ENCODE measurements around the gene HS6ST3.

HS6ST3 gene

GRCh38 chr13:96804174-96804573, 714.3 kb downstream of the HS6ST3 start:
- no peak for DNase-seq

- no peak for DNase-seq
These were observed 716.8 kb downstream of the HS6ST3 start for GRCh38 chr13:96806746-96807145.

GRCh38 chr13:96809366-96810096, 719.6 kb downstream of the HS6ST3 start:
- no peak for DNase-seq

- DNase-seq, result no peak
These were observed 720.2 kb downstream of the HS6ST3 start for GRCh38 chr13:96810104-96810503.

- no peak for DNase-seq
These were observed 721.1 kb downstream of the HS6ST3 start for GRCh38 chr13:96811049-96811448.

DNA sequence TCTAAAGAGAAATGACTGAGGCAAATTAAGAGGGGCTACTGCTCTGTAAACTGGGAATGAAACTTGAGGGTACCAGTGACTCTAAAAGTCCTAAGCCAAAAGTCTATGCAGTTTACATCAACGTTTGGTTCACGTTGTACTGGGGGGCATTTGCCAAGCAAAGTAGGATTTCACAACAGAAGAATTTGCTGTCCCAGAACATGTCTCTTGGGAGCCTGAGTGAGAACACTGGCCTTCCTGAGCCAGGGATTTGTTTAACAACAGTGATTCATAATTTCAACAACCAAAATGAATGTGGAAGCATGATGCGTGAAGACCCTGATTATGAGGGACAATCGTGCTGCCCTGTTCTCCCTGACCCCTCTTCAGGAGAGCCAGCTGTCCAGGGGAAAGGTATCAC, 726.4 kb downstream of the HS6ST3 start:
- no peak for DNase-seq

GRCh38 chr13:96816874-96817273, 727.0 kb downstream of the HS6ST3 start:
- DNase-seq, result no peak

- DNase-seq, result no peak
These were observed 727.5 kb downstream of the HS6ST3 start for GRCh38 chr13:96817336-96817941.

GRCh38 chr13:96819375-96819774, 729.5 kb downstream of the HS6ST3 start:
- no peak for DNase-seq

DNA sequence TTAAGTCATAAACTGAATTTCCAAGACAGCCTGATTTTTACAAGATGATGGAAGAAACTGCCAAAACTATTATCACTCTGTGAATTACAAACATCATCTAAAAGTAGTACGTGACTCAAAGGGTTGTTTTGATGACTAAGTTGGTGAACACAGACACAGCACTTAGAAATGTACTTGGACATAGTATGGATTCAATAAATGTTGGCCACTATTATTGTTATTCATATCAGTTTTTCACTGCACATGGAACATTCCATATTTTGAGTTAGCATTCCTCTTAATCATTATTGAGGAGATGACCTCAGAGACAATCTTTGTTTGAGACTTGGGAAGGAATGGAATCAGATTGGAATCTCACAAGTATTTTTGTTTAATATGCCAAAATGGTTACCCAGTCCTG, 731.5 kb downstream of the HS6ST3 start:
- DNase-seq, result no peak

DNA sequence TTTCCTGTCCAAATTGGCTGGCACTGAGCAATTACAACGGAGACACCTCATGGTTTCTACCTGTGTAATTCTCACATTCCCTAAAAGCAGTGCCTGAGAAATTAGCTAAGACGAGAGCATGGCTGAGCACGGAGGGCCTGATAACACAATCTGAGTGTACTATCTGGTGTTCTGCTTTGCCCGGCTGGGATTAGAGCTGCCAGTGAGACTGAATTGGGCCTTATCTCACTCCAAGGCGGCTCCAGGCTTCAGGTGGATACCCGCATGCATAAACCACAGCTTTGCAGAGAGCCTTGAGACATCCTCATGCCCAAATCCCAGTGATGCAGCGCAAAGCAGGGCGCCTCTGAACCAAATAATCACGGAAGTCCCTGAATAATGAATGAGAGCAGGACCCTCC, 732.1 kb downstream of the HS6ST3 start:
- DNase-seq, result no peak

- peak; percentile 76 for DNase-seq
These were observed 733.0 kb downstream of the HS6ST3 start for GRCh38 chr13:96822895-96823294.

DNA sequence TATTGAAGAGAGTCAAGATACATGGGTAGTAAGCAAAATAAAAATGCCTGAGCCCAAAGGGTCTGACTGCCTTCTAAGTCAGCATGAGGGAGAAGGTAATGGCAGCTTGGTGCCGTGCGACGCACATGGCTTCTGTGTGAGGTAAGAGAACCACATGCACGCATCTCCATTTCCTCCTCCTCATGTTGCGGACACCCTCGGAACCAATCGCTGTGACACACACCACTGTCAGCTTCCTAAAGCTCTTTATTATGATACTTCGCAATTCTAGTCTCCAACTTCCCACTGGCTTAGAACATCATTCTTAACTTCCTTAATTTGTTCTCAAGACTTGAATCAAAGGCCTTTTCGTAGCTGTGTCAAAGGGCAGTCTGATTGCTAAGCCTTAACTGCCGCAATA, 734.2 kb downstream of the HS6ST3 start:
- DNase-seq, result no peak

DNA sequence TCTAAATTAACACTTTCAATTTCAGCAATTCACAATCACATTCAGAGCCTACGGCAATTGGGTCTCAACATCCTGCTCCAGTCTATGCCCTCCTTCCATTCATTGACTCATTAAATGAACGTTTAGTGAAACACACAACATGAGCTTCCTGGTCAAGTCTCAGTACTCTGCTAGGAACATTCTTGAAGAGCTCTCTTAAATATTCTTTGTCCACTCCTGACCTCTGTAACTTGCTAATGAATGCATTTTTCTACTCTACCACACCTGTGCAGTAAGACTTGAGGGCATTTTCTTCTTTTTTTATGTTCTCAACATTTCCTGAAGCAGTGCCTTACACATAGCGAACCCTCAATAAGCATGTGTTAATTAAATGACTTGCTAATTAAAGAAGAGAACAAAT, 735.7 kb downstream of the HS6ST3 start:
- DNase-seq, result no peak

DNA sequence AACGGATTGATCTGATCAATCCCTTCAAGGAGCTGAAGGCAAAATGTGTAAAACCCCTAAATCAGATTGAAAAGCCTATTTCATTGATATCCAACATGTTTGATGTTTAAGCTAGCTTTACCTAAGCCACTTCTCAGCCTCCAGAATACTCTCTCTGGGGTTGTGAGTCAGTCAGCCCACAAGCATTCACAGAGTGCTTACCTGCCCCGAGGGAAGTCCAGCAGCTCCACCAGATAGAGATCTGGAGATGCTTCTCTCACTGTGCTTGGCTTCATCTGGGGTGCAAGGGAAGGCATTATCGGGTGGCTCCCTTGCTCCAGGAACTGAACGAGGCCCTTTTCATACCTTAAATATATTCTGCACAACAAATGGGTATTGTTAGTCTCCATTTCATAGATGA, 744.7 kb downstream of the HS6ST3 start:
- DNase-seq, result peak; percentile 80

- DNase-seq, result no peak
These were observed 745.6 kb downstream of the HS6ST3 start for GRCh38 chr13:96835546-96835945.

DNA sequence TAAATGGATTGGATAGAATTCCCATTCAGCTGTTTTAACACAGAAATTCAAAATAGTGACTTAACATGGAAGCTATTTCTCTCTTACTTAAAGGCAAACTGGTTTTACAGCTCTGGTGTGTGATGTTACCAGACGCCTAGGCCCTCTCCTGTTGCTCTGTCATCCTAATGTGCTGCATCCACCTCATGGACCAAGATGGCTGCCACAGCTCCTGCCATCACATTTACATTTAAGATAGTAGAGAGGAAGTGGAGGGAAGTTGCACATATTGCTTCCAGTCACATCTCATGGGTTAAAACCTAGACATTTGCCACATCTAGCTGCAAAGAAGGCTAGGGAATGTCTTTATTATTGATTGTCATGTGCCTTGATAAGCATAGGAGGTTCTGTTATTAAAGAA, 746.8 kb downstream of the HS6ST3 start:
- no peak for DNase-seq

DNA sequence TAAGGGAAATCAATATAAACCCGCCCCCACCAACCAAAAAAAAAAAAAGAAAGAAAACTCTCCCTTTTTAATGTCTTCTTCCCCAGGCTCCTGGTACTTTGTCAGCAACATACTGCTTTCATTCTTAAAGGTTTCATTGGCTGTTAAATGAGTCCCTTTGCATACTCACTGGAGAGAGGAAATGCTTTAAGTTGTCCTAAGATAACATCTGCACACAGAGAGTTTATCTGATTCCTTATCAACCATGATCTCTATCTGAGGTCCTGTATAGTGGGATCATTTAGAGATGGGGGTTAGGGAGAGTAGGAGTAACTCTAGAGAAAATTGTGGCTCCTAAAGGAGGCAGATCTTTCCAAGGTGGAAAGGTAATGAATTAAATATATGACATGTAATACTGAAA, 747.9 kb downstream of the HS6ST3 start:
- no peak for DNase-seq

- DNase-seq, result no peak
These were observed 754.3 kb downstream of the HS6ST3 start for GRCh38 chr13:96844195-96844594.

GRCh38 chr13:96844616-96845015, 754.7 kb downstream of the HS6ST3 start:
- DNase-seq, result no peak

- no peak for DNase-seq
These were observed 758.4 kb downstream of the HS6ST3 start for GRCh38 chr13:96848286-96848685.

- DNase-seq, result no peak
These were observed 759.2 kb downstream of the HS6ST3 start for GRCh38 chr13:96849091-96849490.

DNA sequence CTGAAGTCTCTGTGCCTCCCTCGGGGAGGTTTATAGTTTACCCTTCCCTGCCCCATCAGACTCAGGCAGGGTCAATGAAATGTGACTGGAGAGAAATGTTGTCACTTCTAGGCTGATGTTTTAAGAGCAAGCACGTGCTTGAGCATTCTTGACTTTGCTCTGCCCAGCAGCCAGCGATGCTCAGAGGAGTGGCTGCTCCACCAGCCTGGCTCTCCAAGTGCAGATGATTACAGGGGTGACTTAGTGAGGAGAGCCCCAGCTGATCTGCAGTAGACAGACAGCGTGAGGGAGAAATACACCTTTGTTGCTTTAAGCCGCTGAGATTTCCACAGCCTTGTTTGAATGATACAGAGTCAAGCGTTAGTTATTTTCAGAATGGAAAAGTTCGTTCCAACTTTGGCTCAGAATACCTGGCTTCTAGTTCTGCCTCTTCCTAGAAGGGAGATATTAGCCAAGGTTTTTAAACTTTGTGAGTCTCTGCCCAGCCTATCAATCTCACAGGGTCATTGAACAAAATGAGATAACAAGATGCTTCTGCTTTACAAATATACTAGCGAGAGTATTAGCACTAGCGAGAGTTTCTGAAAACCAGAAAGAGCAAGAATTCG, 760.7 kb downstream of the HS6ST3 start:
- no peak for DNase-seq

- DNase-seq, result no peak
These were observed 762.0 kb downstream of the HS6ST3 start for GRCh38 chr13:96851856-96852445.
